Neuron (in vitro differentiated cells): ENCODE results near the gene EMP2.

Experiments used
- H2AFZ ChIP-seq: one replicate; pipeline ENCODE4 v1.6.1; 2013; ENCODE audit warnings: low read depth, mild to moderate bottlenecking, inconsistent platforms, low read length, moderate library complexity
- H3K27me3 ChIP-seq: one replicate; pipeline ENCODE4 v1.6.1; 2013; ENCODE audit warnings: low read length; ENCODE audit not compliant: insufficient read depth
- H3K36me3 ChIP-seq: one replicate; pipeline ENCODE4 v1.6.1; 2013; ENCODE audit warnings: low read length; ENCODE audit not compliant: insufficient read depth
- H3K4me1 ChIP-seq: one replicate; pipeline ENCODE4 v1.6.1; 2013; ENCODE audit warnings: low read length; ENCODE audit not compliant: insufficient read depth
- H3K4me3 ChIP-seq: 2 replicates; pipeline ENCODE4 v1.5.1; 2013; ENCODE audit warnings: mild to moderate bottlenecking, low read length, moderate library complexity
- H3K9me3 ChIP-seq: one replicate; pipeline ENCODE4 v1.6.1; 2013; ENCODE audit warnings: low read length

Gene EMP2

DNA sequence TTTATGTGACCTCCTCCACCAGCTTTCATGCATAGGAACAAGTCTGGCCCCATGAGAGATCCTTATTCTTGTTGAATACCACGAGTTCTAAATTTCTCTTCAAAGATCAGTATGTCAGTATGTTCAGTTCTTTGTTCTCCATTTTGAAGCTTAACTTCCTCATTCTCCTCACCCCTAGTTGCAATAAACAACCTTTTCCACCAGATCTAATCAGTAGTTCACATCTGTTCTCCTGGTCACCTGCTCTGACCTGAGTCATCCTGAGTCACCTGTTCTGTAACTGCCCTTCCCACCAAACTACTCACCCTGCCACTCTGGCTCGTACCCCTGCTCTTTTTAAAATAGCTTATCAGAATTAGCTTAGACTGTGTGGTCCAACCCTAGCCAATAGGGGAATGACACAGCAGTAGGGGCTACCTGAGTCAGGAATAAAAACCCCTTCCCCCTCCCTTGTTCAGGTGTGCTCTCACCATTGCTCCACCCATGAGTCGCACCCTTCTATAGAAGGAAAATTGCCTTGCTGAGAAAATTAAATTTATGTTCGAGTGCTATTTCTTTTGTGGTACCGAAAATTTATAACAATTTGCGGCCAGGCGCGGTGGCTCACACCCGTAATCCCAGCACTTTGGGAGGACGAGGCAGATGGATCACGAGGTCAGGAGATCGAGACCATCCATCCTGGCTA lies 94.6 kb downstream of the EMP2 start:
- no peaks in the 10 kb centered on the region for H3K27me3 ChIP-seq
- H2AFZ ChIP-seq: no peak overlapping the region
- H3K36me3 ChIP-seq: peaks cover 13% of the 10 kb centered on the region

DNA sequence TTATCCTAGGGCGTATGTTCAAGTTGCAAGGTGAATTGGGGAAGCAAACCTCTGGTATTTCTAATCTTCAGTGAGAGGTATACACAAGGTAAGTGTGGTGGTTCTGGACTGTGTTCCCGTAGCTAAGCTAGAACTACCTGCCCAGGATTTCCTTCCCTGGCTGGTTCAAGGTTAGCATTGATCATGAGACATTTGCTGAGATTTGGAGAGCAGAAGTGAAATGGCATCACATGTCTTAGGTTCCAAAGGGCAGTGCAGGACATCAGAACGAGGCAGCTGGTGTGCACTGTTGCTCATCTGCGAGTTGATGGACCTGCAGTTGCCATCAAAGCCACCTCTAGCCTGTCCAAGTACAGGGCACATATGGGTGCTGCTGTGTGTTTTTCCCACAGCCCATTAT lies 95.2 kb downstream of the EMP2 start:
- no peak overlapping the region for H3K4me3 ChIP-seq
- H3K36me3 ChIP-seq: peaks cover 13% of the 10 kb centered on the region
- no peak overlapping the region for H2AFZ ChIP-seq
- no peaks in the 10 kb centered on the region for H3K4me1 ChIP-seq
- H3K9me3 ChIP-seq: no peaks in the 10 kb centered on the region
- H3K27me3 ChIP-seq: no peaks in the 10 kb centered on the region

More for the DNA sequence above, 94.6 kb downstream of the EMP2 start:
- Histone ChIP-seq H3K9me3 (no peaks in the 10 kb centered on the region), H3K4me1 (no peaks in the 10 kb centered on the region), H3K4me3 (no peak overlapping the region)

DNA sequence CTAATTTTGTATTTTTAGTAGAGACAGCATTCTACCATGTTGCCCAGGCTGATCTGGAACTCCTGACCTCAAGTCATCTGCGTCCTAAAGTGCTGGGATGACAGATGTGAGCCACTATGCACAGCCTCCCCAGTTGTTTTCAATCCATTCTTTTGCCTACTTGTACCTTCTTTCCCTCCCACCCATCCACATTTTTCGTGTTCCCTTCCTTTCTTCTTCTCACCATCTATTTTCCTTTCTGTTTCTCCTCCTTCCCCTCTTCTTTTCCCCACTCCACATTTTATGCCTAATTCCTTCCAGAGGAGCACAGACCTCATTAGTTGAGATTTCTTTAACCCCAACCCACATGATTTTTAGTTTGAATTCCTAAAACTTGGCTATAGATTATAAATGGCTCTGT lies 100.2 kb downstream of the EMP2 start:
- peaks cover 13% of the 10 kb centered on the region for H3K36me3 ChIP-seq
- no peak overlapping the region for H2AFZ ChIP-seq
- H3K4me3 ChIP-seq: no peak overlapping the region
- H3K4me1 ChIP-seq: no peaks in the 10 kb centered on the region
- H3K27me3 ChIP-seq: no peaks in the 10 kb centered on the region
- peaks cover 4% of the 10 kb centered on the region for H3K9me3 ChIP-seq
